Kidney epithelial cell (primary cell): ENCODE results near the gene GRIA1. TPM values are rescaled to one million over a fixed set of nuclear protein-coding genes. Genes with fewer than 3 reads are reported as not detected.

Source experiments
- DNase-seq: peaks from one replicate; pipeline ENCODE4 v3.0.0-alpha.2; 2010; ENCODE audit warnings: low read depth
- H3K27me3 ChIP-seq: 2 replicates; pipeline ENCODE4 v1.6.0; 2011; ENCODE audit warnings: low read length; ENCODE audit not compliant: control insufficient read depth, insufficient read depth
- H3K36me3 ChIP-seq: 2 replicates; pipeline ENCODE4 v1.5.1; 2011; ENCODE audit warnings: low read length; ENCODE audit not compliant: control insufficient read depth, insufficient read depth
- H3K4me3 ChIP-seq: 2 replicates; pipeline ENCODE4 v1.5.1; 2011; ENCODE audit warnings: low read depth, mild to moderate bottlenecking, control low read depth, low read length
- CTCF ChIP-seq: IDR thresholded peaks from 2 replicates; pipeline ENCODE4 v1.5.1; 2011; ENCODE audit warnings: mild to moderate bottlenecking, moderate library complexity, low read length, control low read depth, inconsistent platforms; ENCODE audit not compliant: insufficient read depth, poor library complexity, severe bottlenecking
- total RNA-seq: library from RNA; depleted of rRNA; stranded (reverse); fragments of >200 nt; gene quantifications from 2 replicates; pipeline ENCODE4 v1.2.3, GENCODE V29; 2015

GRIA1 gene
- total RNA-seq, 1 donor from 2014 or later = not detected

DNA sequence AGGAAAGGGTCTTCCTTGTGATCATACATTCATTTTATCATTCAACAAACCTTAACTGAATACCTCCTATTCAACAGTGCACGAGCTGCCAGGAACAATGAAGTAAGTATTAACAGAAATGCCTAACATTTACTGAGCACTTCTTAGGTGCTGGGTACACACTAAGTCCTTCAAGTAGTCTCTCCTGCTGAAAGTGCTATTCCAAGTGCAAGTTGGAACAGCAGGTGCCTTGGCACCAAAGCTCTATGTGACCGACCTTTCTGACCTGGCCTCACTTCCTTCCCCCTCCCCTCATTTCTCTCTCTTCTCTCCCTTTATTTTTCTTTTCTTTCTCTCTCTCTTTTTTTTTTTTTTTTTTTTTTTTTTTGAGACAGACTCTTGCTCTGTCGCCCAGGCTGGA lies 94.5 kb downstream of the GRIA1 start:
- H3K27me3 ChIP-seq = no peaks in the 10 kb centered on the region
- no peak for TF ChIP-seq CTCF
- H3K36me3 ChIP-seq = no peaks in the 10 kb centered on the region
- no peak overlapping the region for H3K4me3 ChIP-seq
- no peak for DNase-seq

DNA sequence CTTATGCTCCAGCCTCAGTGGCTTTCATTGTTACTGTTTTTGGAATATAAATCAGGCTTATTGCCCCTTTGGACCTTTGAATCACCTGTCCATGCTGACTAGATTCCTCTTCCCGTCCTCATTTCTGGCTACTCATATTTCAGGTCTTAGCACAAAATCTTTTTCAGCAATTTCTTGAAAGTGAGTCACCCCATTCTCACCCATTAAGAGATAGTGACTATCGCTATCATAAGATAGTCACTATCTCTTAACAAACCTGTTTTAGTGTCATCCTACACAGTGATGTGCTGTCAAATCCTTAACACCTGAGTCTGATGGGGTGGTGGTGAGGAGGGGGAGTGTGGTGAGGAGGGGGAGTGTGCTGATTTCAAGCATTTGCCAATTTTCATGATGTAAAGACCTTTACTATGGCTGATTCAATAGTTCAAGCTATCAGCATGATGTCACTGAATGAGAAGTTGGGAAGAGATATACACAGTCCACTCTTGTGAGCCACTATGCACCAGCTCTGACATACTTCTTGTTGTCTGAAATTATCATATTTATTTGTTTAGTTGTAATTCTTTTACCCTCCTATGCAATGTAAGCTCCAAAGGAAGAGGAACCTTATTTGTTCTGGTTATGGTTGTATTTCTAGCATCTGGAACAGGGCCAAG lies 95.3 kb downstream of the GRIA1 start:
- Histone ChIP-seq H3K4me3 (no peak overlapping the region), H3K36me3 (no peaks in the 10 kb centered on the region), H3K27me3 (no peaks in the 10 kb centered on the region)
- DNase-seq = no peak
- TF ChIP-seq CTCF = no peak

DNA sequence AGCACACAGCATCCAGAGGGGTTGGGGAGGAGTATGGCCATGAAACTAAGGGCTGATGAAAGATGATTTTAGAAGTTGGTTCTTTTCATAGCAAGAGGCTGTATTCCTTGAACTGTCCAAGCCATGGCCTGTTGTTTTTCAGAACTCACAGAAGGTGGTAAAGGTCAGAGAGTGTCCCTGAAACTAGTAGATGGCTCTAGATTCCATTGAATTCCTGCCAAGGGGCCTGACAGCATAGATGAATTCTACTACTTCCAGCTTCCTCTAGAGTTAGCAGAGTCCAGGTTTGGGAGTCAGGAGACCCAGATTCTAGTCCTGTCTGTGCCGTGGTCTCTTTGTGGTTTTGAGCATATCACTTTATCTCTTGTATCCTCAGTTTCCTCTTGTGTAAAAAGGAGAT lies 101.6 kb downstream of the GRIA1 start:
- no peak for TF ChIP-seq CTCF

GRCh38 chr5:153594785-153595184 lies 104.3 kb downstream of the GRIA1 start:
- TF ChIP-seq CTCF = no peak
- Histone ChIP-seq H3K27me3 (no peaks in the 10 kb centered on the region), H3K36me3 (no peaks in the 10 kb centered on the region), H3K4me3 (no peak overlapping the region)
- no peak for DNase-seq

More for the DNA sequence above, 101.6 kb downstream of the GRIA1 start:
- no peak overlapping the region for H3K4me3 ChIP-seq
- DNase-seq = no peak
- H3K36me3 ChIP-seq = no peaks in the 10 kb centered on the region
- H3K27me3 ChIP-seq = no peaks in the 10 kb centered on the region

DNA sequence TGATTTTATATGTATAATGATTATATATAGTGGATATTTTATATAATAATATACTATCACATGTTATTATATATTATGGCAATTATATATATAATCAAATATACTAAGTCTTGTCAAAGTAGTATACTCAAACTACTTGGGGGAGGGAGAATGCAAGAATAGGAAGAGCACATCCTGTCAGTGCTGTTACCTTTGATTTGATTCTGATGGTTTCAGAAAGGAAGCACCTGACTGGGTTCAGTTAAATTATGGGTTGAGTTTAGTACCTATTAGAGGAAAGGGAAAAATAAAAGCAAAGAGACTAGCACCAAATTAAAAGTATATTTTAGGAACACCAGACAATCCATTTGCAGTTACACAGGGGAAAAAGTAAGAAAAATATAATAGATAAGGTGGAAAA lies 107.6 kb downstream of the GRIA1 start:
- DNase-seq = no peak
- Histone ChIP-seq H3K36me3 (no peaks in the 10 kb centered on the region), H3K27me3 (no peaks in the 10 kb centered on the region), H3K4me3 (no peak overlapping the region)
- no peak for TF ChIP-seq CTCF

GRCh38 chr5:153601377-153601776 lies 110.9 kb downstream of the GRIA1 start:
- Histone ChIP-seq H3K36me3 (no peaks in the 10 kb centered on the region), H3K27me3 (no peaks in the 10 kb centered on the region), H3K4me3 (no peak overlapping the region)
- no peak for TF ChIP-seq CTCF
- DNase-seq = no peak
